Naive thymus-derived CD4-positive, alpha-beta T cell (primary cell): Measurements from ENCODE around the gene PLEKHH2. TPM values are rescaled to one million over a fixed set of nuclear protein-coding genes. Genes with fewer than 3 reads are reported as not detected.

Source experiments
- ATAC-seq: fragments of 150-1000 bp; cut with Tn5 transposase; 2 replicates; pipeline ENCODE4 v1.10.0; 2021; ENCODE audit warnings: mild to moderate bottlenecking, moderate library complexity
- CTCF ChIA-PET: fragments of 350-600 bp; sonication (Branson Sonifier 250); formaldehyde crosslinking; loops from one replicate; lab custom pipeline; 2021; ENCODE audit warnings: antibody characterized with exemption; lab: Charles Lee
- POLR2A ChIA-PET: fragments of 350-600 bp; sonication (Branson Sonifier 250); formaldehyde crosslinking; loops from one replicate; lab custom pipeline; 2021; ENCODE audit warnings: antibody characterized with exemption, inconsistent platforms; lab: Charles Lee
- DNase-seq, 9 donors: peaks; one replicate each; pipeline versions ENCODE4 v3.0.0 to v3.0.0-alpha.2; 2020 to 2022; ENCODE audit warnings: mixed read lengths in 1 of 9
- H3K27ac ChIP-seq: one replicate; pipeline ENCODE4 v1.7.0; 2013; ENCODE audit warnings: mild to moderate bottlenecking, low read depth, low read length, moderate library complexity
- H3K27me3 ChIP-seq, 2 donors: one replicate each; pipeline ENCODE4 v1.7.0; 2013; ENCODE audit warnings: low read length in 2 of 2, mild to moderate bottlenecking in 2 of 2, moderate library complexity in 2 of 2; ENCODE audit not compliant: control insufficient read depth in 2 of 2, insufficient read depth in 2 of 2
- H3K36me3 ChIP-seq, 3 experiments: 1 replicate in 2 of 3; 2 replicates in 1 of 3; pipeline ENCODE4 v1.7.0; 2013; ENCODE audit warnings: low read length in 3 of 3, mild to moderate bottlenecking in 3 of 3, moderate library complexity in 1 of 3; ENCODE audit not compliant: insufficient read depth in 3 of 3, control insufficient read depth in 2 of 3
- H3K4me1 ChIP-seq, 2 donors: one replicate each; pipeline ENCODE4 v1.7.0; 2013; ENCODE audit warnings: low read length in 2 of 2, mild to moderate bottlenecking in 2 of 2, moderate library complexity in 1 of 2; ENCODE audit not compliant: control insufficient read depth in 2 of 2, insufficient read depth in 2 of 2
- H3K4me3 ChIP-seq: 2 replicates; pipeline ENCODE4 v1.7.0; 2013; ENCODE audit warnings: mild to moderate bottlenecking, low read length
- H3K9me3 ChIP-seq, 3 experiments: 1 replicate in 2 of 3; 2 replicates in 1 of 3; pipeline ENCODE4 v1.7.0; 2013; ENCODE audit warnings: low read length in 3 of 3; ENCODE audit not compliant: control insufficient read depth in 2 of 3
- H3K27ac Mint-ChIP-seq, 9 donors: one replicate each; pipeline ENCODE4 v1.8.0; 2020 to 2022; ENCODE audit warnings: mixed read lengths in 9 of 9, mild to moderate bottlenecking in 8 of 9, moderate library complexity in 5 of 9, inconsistent platforms in 2 of 9
- H3K27me3 Mint-ChIP-seq, 5 donors: one replicate each; pipeline ENCODE4 v1.8.0; 2021 to 2022; ENCODE audit warnings: mixed read lengths in 5 of 5, mild to moderate bottlenecking in 1 of 5
- H3K36me3 Mint-ChIP-seq, 5 donors: one replicate each; pipeline ENCODE4 v1.8.0; 2020 to 2022; ENCODE audit warnings: mixed read lengths in 5 of 5, mild to moderate bottlenecking in 3 of 5, inconsistent platforms in 1 of 5
- H3K4me1 Mint-ChIP-seq, 7 donors: one replicate each; pipeline ENCODE4 v1.8.0; 2020 to 2022; ENCODE audit warnings: mixed read lengths in 7 of 7, mild to moderate bottlenecking in 3 of 7, inconsistent platforms in 1 of 7
- H3K4me3 Mint-ChIP-seq, 10 donors: one replicate each; pipeline ENCODE4 v1.8.0; 2020 to 2022; ENCODE audit warnings: mild to moderate bottlenecking in 10 of 10, mixed read lengths in 10 of 10, moderate library complexity in 6 of 10, inconsistent platforms in 2 of 10
- H3K9me3 Mint-ChIP-seq, 11 donors: one replicate each; pipeline ENCODE4 v1.8.0; 2020 to 2022; ENCODE audit warnings: mixed read lengths in 11 of 11, mild to moderate bottlenecking in 4 of 11, inconsistent platforms in 1 of 11, moderate library complexity in 1 of 11
- intact Hi-C, 2 donors: fragments of 100-400 bp; cut with micrococcal nuclease; formaldehyde crosslinking; loops; one replicate each; pipeline ENCODE4 v1.15.1; 2023
- polyA plus RNA-seq, 2 donors: library from polyadenylated mRNA; unstranded; fragments of 300-500 nt; fragmentation: Illumina TruSeq; gene quantifications; one replicate each; pipeline ENCODE4 v1.2.3, GENCODE V29; 2021
- total RNA-seq, 6 experiments: library from RNA in 5 of 6; stranded (reverse) in 5 of 6; gene quantifications; 1 replicate in 5 of 6; 2 replicates in 1 of 6; pipeline ENCODE4 v1.2.3 and lab custom pipeline; 2021 to 2026

PLEKHH2 gene
- total and polyA plus RNA-seq, 7 experiments from 2014 or later, result 0.02 to 2.8 (median 1.9) TPM; not detected in 1

- Histone ChIP-seq H3K27me3 (no peaks in the 10 kb centered on the region), H3K4me1 (no peaks in the 10 kb centered on the region), H3K4me3 (no peak overlapping the region), H3K36me3 (no peaks in the 10 kb centered on the region), H3K9me3 (no peaks in the 10 kb centered on the region), H3K27ac (no peak overlapping the region)
- H3K4me1 Mint-ChIP-seq, result no peaks in the 10 kb centered on the region
- H3K27ac Mint-ChIP-seq, result no peak overlapping the region
- H3K9me3 Mint-ChIP-seq, result no peaks in the 10 kb centered on the region
- intact Hi-C loops, result no loop called here
- H3K4me3 Mint-ChIP-seq, result no peak overlapping the region
- ChIA-PET CTCF (no interaction called here), POLR2A (no interaction called here)
- peaks cover 0 to 18% (median 0%) of the 10 kb centered on the region in 5 donors for H3K27me3 Mint-ChIP-seq
- DNase-seq (no peak), ATAC-seq (no peak)
- H3K36me3 Mint-ChIP-seq, result peaks cover 0 to 5% (median 0%) of the 10 kb centered on the region in 5 donors
Observed at GRCh38 chr2:43743706-43744105, 106.6 kb downstream of the PLEKHH2 start.

GRCh38 chr2:43745457-43745856 is 108.4 kb downstream of the PLEKHH2 start:
- no peaks in the 10 kb centered on the region for H3K36me3 ChIP-seq
- ATAC-seq (no peak), DNase-seq (no peak)
- H3K4me1 ChIP-seq, result no peaks in the 10 kb centered on the region
- Mint-ChIP-seq H3K4me3 (no peak overlapping the region), H3K36me3 (peaks cover 0 to 5% (median 0%) of the 10 kb centered on the region in 5 donors), H3K9me3 (peaks cover 0 to 1% (median 0%) of the 10 kb centered on the region in 11 donors), H3K4me1 (no peaks in the 10 kb centered on the region), H3K27ac (no peak overlapping the region), H3K27me3 (peaks cover 0 to 9% (median 0%) of the 10 kb centered on the region in 5 donors)
- no peak overlapping the region for H3K4me3 ChIP-seq
- intact Hi-C loops, result no loop called here
- ChIA-PET CTCF (no interaction called here), POLR2A (no interaction called here)
- H3K27ac ChIP-seq, result no peak overlapping the region
- no peaks in the 10 kb centered on the region for H3K27me3 ChIP-seq
- H3K9me3 ChIP-seq, result no peaks in the 10 kb centered on the region

GRCh38 chr2:43748333-43748732 is 111.3 kb downstream of the PLEKHH2 start:
- CTCF ChIA-PET, result no interaction called here

GRCh38 chr2:43749583-43749982 is 112.5 kb downstream of the PLEKHH2 start:
- no peak for ATAC-seq
- POLR2A ChIA-PET, result no interaction called here
- Histone ChIP-seq H3K4me1 (no peaks in the 10 kb centered on the region), H3K4me3 (no peak overlapping the region), H3K27me3 (no peaks in the 10 kb centered on the region), H3K27ac (no peak overlapping the region), H3K36me3 (no peaks in the 10 kb centered on the region), H3K9me3 (no peaks in the 10 kb centered on the region)
- Mint-ChIP-seq H3K27ac (no peak overlapping the region), H3K27me3 (no peaks in the 10 kb centered on the region), H3K4me1 (no peaks in the 10 kb centered on the region), H3K4me3 (no peak overlapping the region), H3K9me3 (peaks cover 0 to 1% (median 0%) of the 10 kb centered on the region in 11 donors), H3K36me3 (no peaks in the 10 kb centered on the region)
- intact Hi-C loops, result no loop called here
- no peak for DNase-seq
- CTCF ChIA-PET, result no interaction called here

More at GRCh38 chr2:43748333-43748732, 111.3 kb downstream of the PLEKHH2 start:
- Mint-ChIP-seq H3K4me1 (no peaks in the 10 kb centered on the region), H3K4me3 (no peak overlapping the region), H3K9me3 (peaks cover 0 to 1% (median 0%) of the 10 kb centered on the region in 11 donors), H3K36me3 (peaks cover 0 to 4% (median 0%) of the 10 kb centered on the region in 5 donors), H3K27ac (no peak overlapping the region), H3K27me3 (no peaks in the 10 kb centered on the region)
- POLR2A ChIA-PET, result no interaction called here
- Histone ChIP-seq H3K36me3 (no peaks in the 10 kb centered on the region), H3K4me1 (no peaks in the 10 kb centered on the region), H3K4me3 (no peak overlapping the region), H3K27me3 (no peaks in the 10 kb centered on the region), H3K9me3 (no peaks in the 10 kb centered on the region), H3K27ac (no peak overlapping the region)
- no peak for ATAC-seq
- intact Hi-C loops, result no loop called here
- no peak for DNase-seq

- H3K4me1 Mint-ChIP-seq, result no peaks in the 10 kb centered on the region
- Histone ChIP-seq H3K27me3 (no peaks in the 10 kb centered on the region), H3K9me3 (no peaks in the 10 kb centered on the region), H3K4me3 (no peak overlapping the region), H3K36me3 (no peaks in the 10 kb centered on the region), H3K4me1 (no peaks in the 10 kb centered on the region), H3K27ac (no peak overlapping the region)
- intact Hi-C loops, result no loop called here
- CTCF ChIA-PET, result no interaction called here
- H3K9me3 Mint-ChIP-seq, result peaks cover 0 to 1% (median 0%) of the 10 kb centered on the region in 11 donors
- H3K27me3 Mint-ChIP-seq, result no peaks in the 10 kb centered on the region
- ATAC-seq (no peak), DNase-seq (no peak)
- H3K4me3 Mint-ChIP-seq, result no peak overlapping the region
- H3K27ac Mint-ChIP-seq, result no peak overlapping the region
- H3K36me3 Mint-ChIP-seq, result no peaks in the 10 kb centered on the region
- POLR2A ChIA-PET, result no interaction called here
Observed at GRCh38 chr2:43751476-43751990, 114.5 kb downstream of the PLEKHH2 start.

- H3K9me3 ChIP-seq, result no peaks in the 10 kb centered on the region
- no peaks in the 10 kb centered on the region for H3K27me3 ChIP-seq
- no peaks in the 10 kb centered on the region for H3K36me3 ChIP-seq
- Mint-ChIP-seq H3K27ac (no peak overlapping the region), H3K27me3 (no peaks in the 10 kb centered on the region), H3K9me3 (peaks cover 0 to 1% (median 0%) of the 10 kb centered on the region in 11 donors), H3K4me1 (no peaks in the 10 kb centered on the region), H3K4me3 (no peak overlapping the region), H3K36me3 (no peaks in the 10 kb centered on the region)
- H3K4me3 ChIP-seq, result no peak overlapping the region
- H3K4me1 ChIP-seq, result no peaks in the 10 kb centered on the region
- H3K27ac ChIP-seq, result no peak overlapping the region
- ChIA-PET CTCF (no interaction called here), POLR2A (no interaction called here)
- DNase-seq (no peak), ATAC-seq (no peak)
- intact Hi-C loops, result no loop called here
Observed at GRCh38 chr2:43752302-43752701, 115.2 kb downstream of the PLEKHH2 start.

GRCh38 chr2:43754180-43754579 is 117.1 kb downstream of the PLEKHH2 start:
- Histone ChIP-seq H3K4me1 (no peaks in the 10 kb centered on the region), H3K36me3 (no peaks in the 10 kb centered on the region), H3K27me3 (no peaks in the 10 kb centered on the region), H3K27ac (no peak overlapping the region), H3K9me3 (no peaks in the 10 kb centered on the region), H3K4me3 (no peak overlapping the region)
- no peak for DNase-seq
- H3K27ac Mint-ChIP-seq, result no peak overlapping the region
- no peaks in the 10 kb centered on the region for H3K9me3 Mint-ChIP-seq
- H3K27me3 Mint-ChIP-seq, result no peaks in the 10 kb centered on the region
- no peak overlapping the region for H3K4me3 Mint-ChIP-seq
- ATAC-seq, result no peak
- POLR2A ChIA-PET, result no interaction called here
- CTCF ChIA-PET, result interaction anchor here (0.7 kb wide), 1 partner anchor 136 kb away, joined by 3 read pairs; no protein-coding TSS in a partner anchor
- intact Hi-C loops, result no loop called here
- no peaks in the 10 kb centered on the region for H3K4me1 Mint-ChIP-seq
- no peaks in the 10 kb centered on the region for H3K36me3 Mint-ChIP-seq
